Fibroblast of skin of left quadriceps (primary cell): ENCODE measurements around the gene ABL1.
A peak's percentile ranks its signal among the peaks of the same experiment; 100 is the strongest.
"Not testable (repeated sequence)": the region's sequence is repeated elsewhere in the genome, so short reads cannot be mapped to it uniquely, and the experiment has no call there.

ENCODE experiments used
- DNase-seq, 2 experiments: peaks; one replicate each; pipeline ENCODE4 v3.0.0-alpha.2; 2013; ENCODE audit warnings: low read depth in 2 of 2

ABL1 gene

GRCh38 chr9:130825351-130825651 lies 9.8 kb upstream of the ABL1 start:
- no peak for DNase-seq

- DNase-seq: no peak
Observed at GRCh38 chr9:130825809-130826208, 9.2 kb upstream of the ABL1 start.

GRCh38 chr9:130829762-130830161 lies 5.3 kb upstream of the ABL1 start:
- no peak for DNase-seq

- no peak for DNase-seq
Observed at GRCh38 chr9:130830231-130830760, 4.8 kb upstream of the ABL1 start.

- DNase-seq: no peak
Observed at GRCh38 chr9:130831077-130831476, 4.0 kb upstream of the ABL1 start.

- peak in 1 of 2 experiments; percentile 32 for DNase-seq
Observed at GRCh38 chr9:130833031-130833990, 1.7 kb upstream of the ABL1 start.

- peak in 1 of 2 experiments; percentile 39 for DNase-seq
Observed at GRCh38 chr9:130835441-130836298, 616 bp downstream of the ABL1 start.

GRCh38 chr9:130837002-130837511 lies 2.0 kb downstream of the ABL1 start:
- DNase-seq: peak in 1 of 2 experiments; percentile 49

GRCh38 chr9:130837643-130838042 lies 2.6 kb downstream of the ABL1 start:
- no peak for DNase-seq

GRCh38 chr9:130839132-130840111 lies 4.4 kb downstream of the ABL1 start:
- no peak for DNase-seq

- DNase-seq: no peak
Observed at GRCh38 chr9:130842545-130842944, 7.5 kb downstream of the ABL1 start.

GRCh38 chr9:130843049-130843908 lies 8.2 kb downstream of the ABL1 start:
- DNase-seq: no peak

- DNase-seq: no peak
Observed at GRCh38 chr9:130844044-130844451, 9.0 kb downstream of the ABL1 start.

GRCh38 chr9:130845254-130845653 lies 10.2 kb downstream of the ABL1 start:
- DNase-seq: no peak

GRCh38 chr9:130845901-130846481 lies 10.9 kb downstream of the ABL1 start:
- peak; percentile 60 to 65 for DNase-seq

- DNase-seq: peak; percentile 37 to 40
Observed at GRCh38 chr9:130846487-130847305, 11.6 kb downstream of the ABL1 start.

GRCh38 chr9:130847306-130848217 lies 12.5 kb downstream of the ABL1 start:
- DNase-seq: peak; percentile 99

- not testable (repeated sequence) for DNase-seq
Observed at GRCh38 chr9:130848514-130848913, 13.5 kb downstream of the ABL1 start.
